Fibroblast of skin of right quadriceps (primary cell): ENCODE data around the gene PDCD1.
A peak's percentile ranks its signal among the peaks of the same experiment; 100 is the strongest.
"Not testable (repeated sequence)": the region's sequence is repeated elsewhere in the genome, so short reads cannot be mapped to it uniquely, and the experiment has no call there.

Experiments
- DNase-seq: peaks from one replicate; pipeline ENCODE4 v3.0.0-alpha.2; 2013

PDCD1 gene

GRCh38 chr2:241850544-241851324 lies 8.0 kb downstream of the PDCD1 start:
- DNase-seq, result no peak

GRCh38 chr2:241849616-241850543 lies 8.8 kb downstream of the PDCD1 start:
- DNase-seq, result no peak

- DNase-seq, result no peak
Observed at GRCh38 chr2:241848761-241849615, 9.7 kb downstream of the PDCD1 start.

GRCh38 chr2:241846406-241846805 lies 12.3 kb downstream of the PDCD1 start:
- no peak for DNase-seq

- DNase-seq, result no peak
Observed at GRCh38 chr2:241844831-241845578, 13.7 kb downstream of the PDCD1 start.

GRCh38 chr2:241844066-241844728 lies 14.5 kb downstream of the PDCD1 start:
- DNase-seq, result peak; percentile 48

- no peak for DNase-seq
Observed at GRCh38 chr2:241843321-241844065, 15.2 kb downstream of the PDCD1 start.

GRCh38 chr2:241842620-241843211 lies 16.0 kb downstream of the PDCD1 start:
- DNase-seq, result no peak

GRCh38 chr2:241842067-241842415 lies 16.7 kb downstream of the PDCD1 start:
- DNase-seq, result no peak

GRCh38 chr2:241841181-241842066 lies 17.3 kb downstream of the PDCD1 start:
- DNase-seq, result no peak

- no peak for DNase-seq
Observed at GRCh38 chr2:241837197-241837965, 21.3 kb downstream of the PDCD1 start.

GRCh38 chr2:241836292-241836691 lies 22.4 kb downstream of the PDCD1 start:
- DNase-seq, result no peak

GRCh38 chr2:241835611-241836010 lies 23.1 kb downstream of the PDCD1 start:
- DNase-seq, result no peak

- DNase-seq, result no peak
Observed at GRCh38 chr2:241834527-241835210, 24.0 kb downstream of the PDCD1 start.

GRCh38 chr2:241833756-241834526 lies 24.8 kb downstream of the PDCD1 start:
- not testable (repeated sequence) for DNase-seq

- peak; percentile 75 for DNase-seq
Observed at GRCh38 chr2:241833101-241833663, 25.5 kb downstream of the PDCD1 start.

GRCh38 chr2:241827394-241827793 lies 31.3 kb downstream of the PDCD1 start:
- no peak for DNase-seq
